AG09309 (cell line): Measurements from ENCODE around the gene BRSK1.
A peak's percentile ranks its signal among the peaks of the same experiment; 100 is the strongest.

Experiments
- DNase-seq: peaks from one replicate; pipeline ENCODE4 v3.0.0-alpha.2; 2010; ENCODE audit warnings: low read depth
- H3K4me3 ChIP-seq: 2 replicates; pipeline ENCODE4 v1.5.1; 2011; ENCODE audit warnings: mild to moderate bottlenecking, low read depth, low read length, moderate library complexity; ENCODE audit not compliant: control insufficient read depth
- TF ChIP-seq, protein P1 (sequence below): IDR thresholded peaks from 2 replicates; pipeline ENCODE4 v1.5.1; 2011; ENCODE audit warnings: mild to moderate bottlenecking, low read depth, low read length, inconsistent platforms; ENCODE audit not compliant: insufficient read depth, control insufficient read depth; ENCODE audit errors: missing control alignments

The BRSK1 gene

DNA sequence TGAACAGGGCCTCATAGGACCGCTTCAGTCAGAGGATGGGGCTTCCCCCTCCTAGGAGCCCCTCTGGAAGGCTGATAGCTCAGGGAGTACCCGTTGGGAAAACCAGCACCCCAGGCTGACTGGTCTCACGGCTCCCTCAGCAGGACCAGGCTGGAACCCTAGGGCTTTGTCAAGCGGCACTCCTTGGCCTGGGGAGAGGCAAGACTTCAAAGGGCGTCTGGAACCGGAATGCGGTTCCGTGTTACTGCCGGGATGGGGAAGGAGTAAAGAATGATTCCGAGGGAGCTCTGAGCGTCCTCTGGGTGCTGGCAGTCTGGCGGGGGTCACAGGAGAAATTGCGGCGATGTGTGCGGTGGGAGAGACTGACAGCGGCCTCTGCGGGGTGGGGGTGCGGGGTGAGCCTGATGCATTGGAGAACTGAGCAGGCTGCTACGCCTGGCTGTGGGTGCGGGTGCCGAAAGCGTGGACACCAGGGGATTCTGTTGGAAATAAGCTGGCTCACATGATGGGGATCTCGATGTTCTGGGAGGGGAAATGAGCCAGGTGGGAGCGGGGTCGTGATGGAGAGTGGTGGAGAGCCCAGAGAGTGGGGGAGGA is 68.8 kb downstream of the BRSK1 start:
- TF ChIP-seq, protein P1, sequence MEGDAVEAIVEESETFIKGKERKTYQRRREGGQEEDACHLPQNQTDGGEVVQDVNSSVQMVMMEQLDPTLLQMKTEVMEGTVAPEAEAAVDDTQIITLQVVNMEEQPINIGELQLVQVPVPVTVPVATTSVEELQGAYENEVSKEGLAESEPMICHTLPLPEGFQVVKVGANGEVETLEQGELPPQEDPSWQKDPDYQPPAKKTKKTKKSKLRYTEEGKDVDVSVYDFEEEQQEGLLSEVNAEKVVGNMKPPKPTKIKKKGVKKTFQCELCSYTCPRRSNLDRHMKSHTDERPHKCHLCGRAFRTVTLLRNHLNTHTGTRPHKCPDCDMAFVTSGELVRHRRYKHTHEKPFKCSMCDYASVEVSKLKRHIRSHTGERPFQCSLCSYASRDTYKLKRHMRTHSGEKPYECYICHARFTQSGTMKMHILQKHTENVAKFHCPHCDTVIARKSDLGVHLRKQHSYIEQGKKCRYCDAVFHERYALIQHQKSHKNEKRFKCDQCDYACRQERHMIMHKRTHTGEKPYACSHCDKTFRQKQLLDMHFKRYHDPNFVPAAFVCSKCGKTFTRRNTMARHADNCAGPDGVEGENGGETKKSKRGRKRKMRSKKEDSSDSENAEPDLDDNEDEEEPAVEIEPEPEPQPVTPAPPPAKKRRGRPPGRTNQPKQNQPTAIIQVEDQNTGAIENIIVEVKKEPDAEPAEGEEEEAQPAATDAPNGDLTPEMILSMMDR: no peak
- DNase-seq: no peak
- H3K4me3 ChIP-seq: no peak overlapping the region

DNA sequence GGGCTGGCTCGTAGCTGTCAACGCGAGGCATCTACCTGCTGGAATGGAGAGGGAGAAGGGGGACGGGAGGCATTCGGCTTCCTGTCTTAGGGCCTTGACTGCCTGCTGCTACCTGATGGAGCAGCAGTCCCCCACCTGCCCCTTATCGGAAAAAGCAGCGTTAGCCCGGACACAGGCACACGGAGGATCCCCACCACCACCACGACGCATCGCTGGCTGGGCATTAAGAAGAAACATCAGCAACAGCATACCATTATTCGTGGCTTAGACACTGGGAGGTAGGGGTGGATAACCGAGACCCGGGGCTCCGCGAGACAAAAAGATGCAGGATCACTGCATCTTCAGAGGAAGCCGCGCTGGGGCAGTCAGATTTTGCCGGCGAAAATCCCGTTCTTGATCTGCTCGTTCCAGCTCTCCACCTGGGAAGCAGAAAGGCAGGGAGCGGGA is 69.6 kb downstream of the BRSK1 start:
- TF ChIP-seq, protein P1: no peak

DNA sequence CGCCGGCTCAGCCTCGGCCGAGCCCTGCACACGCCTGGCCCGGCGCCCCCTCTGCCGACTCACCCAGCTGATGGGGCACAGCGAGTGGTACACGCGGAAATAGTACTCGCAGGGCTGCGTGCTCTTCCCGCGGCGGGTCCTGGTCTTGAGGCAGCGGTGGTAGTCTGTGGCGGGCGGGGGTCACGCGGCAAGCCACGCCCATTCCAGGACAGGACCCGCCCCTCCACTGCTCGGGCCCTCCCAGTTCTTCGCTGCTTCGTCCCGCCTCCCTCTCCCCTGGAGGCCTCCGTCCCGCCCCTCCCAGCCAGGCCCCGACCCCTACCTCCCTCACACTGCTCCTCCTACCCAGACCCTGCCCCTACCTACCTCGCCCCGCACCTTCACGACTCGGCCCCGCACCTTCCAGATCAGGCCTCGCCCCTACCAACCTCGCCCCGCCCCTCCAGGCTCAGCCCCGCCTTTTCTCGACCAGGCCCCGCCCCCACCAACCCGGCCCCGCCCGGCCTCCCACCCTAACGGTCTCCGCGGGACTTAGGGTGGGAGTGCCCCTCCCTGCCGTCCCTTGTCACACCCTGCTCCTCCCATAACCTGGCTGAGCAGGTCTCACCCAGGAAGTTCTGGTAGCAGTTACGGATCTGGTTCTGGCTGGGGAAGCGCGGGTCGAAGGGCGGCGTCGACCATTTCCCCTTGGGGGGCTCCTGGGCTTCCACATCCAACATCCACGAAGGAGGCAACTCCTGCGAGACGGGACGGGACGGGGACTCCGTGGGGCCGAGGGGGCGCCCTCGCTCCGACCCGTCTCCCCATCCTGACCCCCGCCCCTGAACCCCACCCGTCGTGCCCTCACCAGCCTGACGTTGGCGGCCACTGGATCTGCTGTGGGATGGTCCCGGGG is 70.3 kb downstream of the BRSK1 start:
- DNase-seq: no peak
- TF ChIP-seq, protein P1: no peak
- peak overlapping the region; percentile 31 for H3K4me3 ChIP-seq

More for the DNA sequence above, 69.6 kb downstream of the BRSK1 start:
- peak overlapping the region; percentile 31 for H3K4me3 ChIP-seq
- DNase-seq: no peak

DNA sequence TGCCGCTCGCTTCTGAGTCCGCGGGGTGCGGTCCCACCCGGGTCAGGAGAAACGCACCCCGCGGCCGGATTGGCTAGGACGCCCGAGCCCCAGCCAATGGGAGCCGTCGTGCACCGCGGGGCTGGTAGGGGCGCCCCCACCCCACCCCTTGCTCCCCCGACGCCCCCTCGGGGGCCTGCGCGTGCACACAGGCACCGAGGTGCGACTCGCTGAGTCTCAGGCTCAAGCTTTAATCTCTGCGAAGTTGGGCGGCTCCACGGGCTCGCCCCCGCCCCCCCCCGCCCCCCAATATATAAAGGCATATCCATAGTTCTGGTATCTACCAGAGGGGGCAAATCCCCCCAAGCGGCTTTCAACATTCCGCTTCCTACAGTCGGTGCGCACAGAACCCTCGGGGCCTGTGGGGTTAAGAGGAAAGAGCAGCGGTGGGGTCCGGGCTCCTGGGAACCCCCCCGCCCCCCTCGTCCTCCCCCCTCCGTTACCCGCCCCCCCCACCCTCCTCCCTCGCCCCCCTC is 71.0 kb downstream of the BRSK1 start, which contains the start of gene COX6B2:
TSS of gene COX6B2 (minus strand) at position 22 of the 515 bp plus-strand sequence. CDS start 198 bp downstream, outside the sequence.
- TF ChIP-seq, protein P1: no peak
- no peak for DNase-seq
- H3K4me3 ChIP-seq: peak within 1 kb of the TSS; percentile 31

DNA sequence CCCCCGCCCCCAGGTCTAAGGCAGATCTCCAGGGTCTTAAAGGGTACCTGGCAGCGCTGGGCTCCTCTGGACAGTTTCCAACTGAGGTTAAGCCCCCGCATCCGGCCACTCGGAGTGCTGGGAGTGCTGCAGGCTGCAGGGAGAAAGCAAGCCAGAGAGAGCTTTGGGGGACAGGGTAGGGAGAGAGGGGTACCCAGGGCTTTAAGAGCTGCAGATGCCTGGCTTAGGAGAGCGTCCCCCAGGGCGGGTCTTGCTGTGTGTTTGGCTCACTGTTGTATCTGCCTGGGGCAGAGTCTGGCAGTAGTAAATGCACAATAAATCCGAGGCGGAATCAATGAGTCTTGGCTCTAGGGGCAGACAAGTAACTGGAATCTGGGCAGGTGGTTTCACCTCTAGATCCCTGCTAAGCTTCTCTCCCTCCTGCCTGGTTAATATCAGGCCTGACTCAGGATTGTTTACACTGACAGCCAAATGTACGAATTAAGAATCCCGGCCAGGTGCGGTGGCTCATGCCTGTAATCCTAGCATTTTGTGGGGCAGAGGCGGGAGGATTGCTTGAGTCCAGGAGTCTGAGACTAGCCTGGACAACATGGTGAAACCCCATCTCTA is 71.5 kb downstream of the BRSK1 start:
- no peak for DNase-seq
- no peak overlapping the region for H3K4me3 ChIP-seq
- TF ChIP-seq, protein P1: no peak

DNA sequence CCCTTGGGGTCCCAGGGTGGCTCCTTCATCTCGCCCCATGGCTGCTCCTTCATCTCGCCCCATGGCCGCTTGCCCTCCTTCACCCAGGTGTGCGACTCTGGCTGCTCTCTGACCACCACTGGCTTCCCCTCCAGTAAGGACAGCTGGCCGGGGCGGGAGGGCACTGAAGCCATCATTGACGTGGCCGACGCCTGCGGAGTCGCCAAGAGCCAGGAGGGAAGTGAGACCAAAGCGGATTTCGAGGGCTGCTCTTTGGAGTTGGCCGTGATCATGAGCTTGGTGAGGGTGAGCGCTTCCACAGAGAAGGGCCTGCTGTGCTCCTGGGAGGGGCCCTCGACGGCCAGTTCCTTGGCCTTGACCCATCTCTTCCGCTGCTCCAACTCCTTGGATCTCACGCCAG is 74.7 kb downstream of the BRSK1 start:
- no peak for DNase-seq
- TF ChIP-seq, protein P1: no peak
- no peak overlapping the region for H3K4me3 ChIP-seq
